Measurements from ENCODE around the gene ZNF362. TPM values are rescaled to one million over a fixed set of nuclear protein-coding genes. Genes with fewer than 3 reads are reported as not detected.

The ZNF362 gene, protein sequence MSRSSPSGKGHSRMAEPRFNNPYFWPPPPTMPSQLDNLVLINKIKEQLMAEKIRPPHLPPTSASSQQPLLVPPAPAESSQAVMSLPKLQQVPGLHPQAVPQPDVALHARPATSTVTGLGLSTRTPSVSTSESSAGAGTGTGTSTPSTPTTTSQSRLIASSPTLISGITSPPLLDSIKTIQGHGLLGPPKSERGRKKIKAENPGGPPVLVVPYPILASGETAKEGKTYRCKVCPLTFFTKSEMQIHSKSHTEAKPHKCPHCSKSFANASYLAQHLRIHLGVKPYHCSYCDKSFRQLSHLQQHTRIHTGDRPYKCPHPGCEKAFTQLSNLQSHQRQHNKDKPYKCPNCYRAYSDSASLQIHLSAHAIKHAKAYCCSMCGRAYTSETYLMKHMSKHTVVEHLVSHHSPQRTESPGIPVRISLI
- total RNA-seq, result 10 to 100 TPM; 25.3 to 55.4 TPM

- peak; percentile 29 for ATAC-seq (ENCODE audit: insufficient number of reproducible peaks, low FRiP score, low read depth)
- no peak for TF ChIP-seq CTCF (IDR thresholded peaks at IDR 0.05)
- Histone ChIP-seq H3K4me3 (peak within 1 kb of the TSS; percentile 85), H3K27ac (peak within 1 kb of the TSS; percentile 99), H3K36me3 (no peaks in the 10 kb centered on the region), H3K4me1 (ENCODE audit: control insufficient read depth in 1 of 2, low read depth in 2 of 2) (peaks cover 32 to 47% of the 10 kb centered on the region in 2 donors), H3K9me3 (no peaks in the 10 kb centered on the region), H3K27me3 (replicated peaks; ENCODE audit: insufficient read depth) (no peaks in the 10 kb centered on the region)
- DNase-seq (ENCODE audit: low spot score), result no peak
Observed at GRCh38 chr1:33256471-33257206, at the start of gene ZNF362. Gene ZNF362, plus strand, starts transcription at chr1:33256492. Its CDS starts 14,083 bp downstream, at chr1:33270575.

- Histone ChIP-seq H3K9me3 (no peaks in the 10 kb centered on the region), H3K36me3 (no peaks in the 10 kb centered on the region), H3K27ac (no peak overlapping the region), H3K4me1 (ENCODE audit: control insufficient read depth in 1 of 2, low read depth in 2 of 2) (no peaks in the 10 kb centered on the region), H3K4me3 (no peak overlapping the region), H3K27me3 (replicated peaks; ENCODE audit: insufficient read depth) (no peaks in the 10 kb centered on the region)
- no peak for TF ChIP-seq CTCF (IDR thresholded peaks at IDR 0.05)
- DNase-seq (ENCODE audit: low spot score) (no peak), ATAC-seq (ENCODE audit: insufficient number of reproducible peaks, low FRiP score, low read depth) (no peak)
Observed at GRCh38 chr1:33211972-33212371, 44.3 kb upstream of the ZNF362 start.

DNA sequence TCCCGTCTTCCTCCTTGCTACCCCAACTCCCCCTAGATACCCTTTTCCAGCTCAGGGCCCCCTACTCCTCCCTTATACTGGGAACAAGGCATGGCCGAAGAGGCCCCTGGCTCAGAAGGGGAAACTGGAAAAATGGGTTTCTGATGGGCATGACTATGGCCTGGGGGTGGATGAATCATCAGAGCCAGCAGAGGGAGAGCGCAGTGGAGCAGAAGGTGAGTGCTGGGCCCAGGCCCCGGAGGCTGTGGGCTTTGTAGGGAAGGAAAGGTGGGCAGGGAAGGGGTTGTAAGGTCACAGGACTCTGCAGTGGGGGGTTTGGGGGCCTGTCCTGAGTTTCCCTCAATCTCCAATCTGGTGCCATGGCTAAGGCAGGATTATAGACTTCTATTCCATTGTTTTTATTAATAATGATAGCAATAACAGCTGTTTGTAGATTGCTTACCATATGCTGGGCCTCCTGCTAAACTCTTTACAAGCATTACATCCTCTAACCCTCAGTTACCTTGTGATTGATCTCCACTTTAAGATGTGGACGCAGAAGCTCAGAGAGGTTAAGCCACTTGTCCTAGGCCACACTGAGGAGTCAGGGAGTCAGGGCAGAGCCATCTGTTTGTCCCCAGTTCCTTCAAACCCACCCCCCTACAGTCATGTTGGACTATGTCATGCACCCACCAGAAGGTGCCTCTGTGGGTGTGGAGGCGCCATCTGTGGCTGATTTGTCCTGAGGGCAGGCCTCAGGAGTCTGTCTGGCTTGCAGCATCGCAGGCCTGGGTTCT, 36.2 kb upstream of the ZNF362 start:
- no peak for DNase-seq (ENCODE audit: low spot score)
- H3K4me1 ChIP-seq (ENCODE audit: control insufficient read depth in 1 of 2, low read depth in 2 of 2), result no peaks in the 10 kb centered on the region
- no peak overlapping the region for H3K4me3 ChIP-seq
- peaks cover 3% of the 10 kb centered on the region for H3K9me3 ChIP-seq
- ATAC-seq (ENCODE audit: insufficient number of reproducible peaks, low FRiP score, low read depth), result no peak
- no peaks in the 10 kb centered on the region for H3K27me3 ChIP-seq (replicated peaks; ENCODE audit: insufficient read depth)
- TF ChIP-seq CTCF (IDR thresholded peaks at IDR 0.05), result no peak
- no peak overlapping the region for H3K27ac ChIP-seq
- H3K36me3 ChIP-seq, result no peaks in the 10 kb centered on the region

GRCh38 chr1:33220676-33221384, 35.5 kb upstream of the ZNF362 start:
- no peaks in the 10 kb centered on the region for H3K4me1 ChIP-seq (ENCODE audit: control insufficient read depth in 1 of 2, low read depth in 2 of 2)
- H3K27ac ChIP-seq, result no peak overlapping the region
- no peaks in the 10 kb centered on the region for H3K27me3 ChIP-seq (replicated peaks; ENCODE audit: insufficient read depth)
- H3K4me3 ChIP-seq, result no peak overlapping the region
- H3K9me3 ChIP-seq, result peaks cover 3% of the 10 kb centered on the region
- no peak for TF ChIP-seq CTCF (IDR thresholded peaks at IDR 0.05)
- no peak for ATAC-seq (ENCODE audit: insufficient number of reproducible peaks, low FRiP score, low read depth)
- no peak for DNase-seq (ENCODE audit: low spot score)
- no peaks in the 10 kb centered on the region for H3K36me3 ChIP-seq

Data from thoracic aorta (tissue), 2 donors.